ENCODE measurements around the gene RAG1. TPM values are rescaled to one million over a fixed set of nuclear protein-coding genes. Genes with fewer than 3 reads are reported as not detected.
"Not testable (repeated sequence)": the region's sequence is repeated elsewhere in the genome, so short reads cannot be mapped to it uniquely, and the experiment has no call there.

RAG1 gene
- total and polyA plus RNA-seq, 2 donors (not counting 1 experiment from before 2014, with no cell fraction given) = 0.06 to 0.37 TPM

- H4K20me1 ChIP-seq (ENCODE audit: control insufficient read depth, insufficient read depth, low read length, poor library complexity, severe bottlenecking) = no peaks in the 10 kb centered on the region
- ATAC-seq (ENCODE audit: low read depth) = no peak
- TF ChIP-seq, protein P1, sequence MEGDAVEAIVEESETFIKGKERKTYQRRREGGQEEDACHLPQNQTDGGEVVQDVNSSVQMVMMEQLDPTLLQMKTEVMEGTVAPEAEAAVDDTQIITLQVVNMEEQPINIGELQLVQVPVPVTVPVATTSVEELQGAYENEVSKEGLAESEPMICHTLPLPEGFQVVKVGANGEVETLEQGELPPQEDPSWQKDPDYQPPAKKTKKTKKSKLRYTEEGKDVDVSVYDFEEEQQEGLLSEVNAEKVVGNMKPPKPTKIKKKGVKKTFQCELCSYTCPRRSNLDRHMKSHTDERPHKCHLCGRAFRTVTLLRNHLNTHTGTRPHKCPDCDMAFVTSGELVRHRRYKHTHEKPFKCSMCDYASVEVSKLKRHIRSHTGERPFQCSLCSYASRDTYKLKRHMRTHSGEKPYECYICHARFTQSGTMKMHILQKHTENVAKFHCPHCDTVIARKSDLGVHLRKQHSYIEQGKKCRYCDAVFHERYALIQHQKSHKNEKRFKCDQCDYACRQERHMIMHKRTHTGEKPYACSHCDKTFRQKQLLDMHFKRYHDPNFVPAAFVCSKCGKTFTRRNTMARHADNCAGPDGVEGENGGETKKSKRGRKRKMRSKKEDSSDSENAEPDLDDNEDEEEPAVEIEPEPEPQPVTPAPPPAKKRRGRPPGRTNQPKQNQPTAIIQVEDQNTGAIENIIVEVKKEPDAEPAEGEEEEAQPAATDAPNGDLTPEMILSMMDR (IDR thresholded peaks at IDR 0.05) = no peak
- no peak for TF ChIP-seq EZH2 (IDR thresholded peaks at IDR 0.05; ENCODE audit: borderline replicate concordance, insufficient read depth, low read depth, low read length, poor library complexity, severe bottlenecking)
Measured at GRCh38 chr11:36540998-36541397, 26.8 kb upstream of the RAG1 start.

GRCh38 chr11:36550385-36551115 is 17.3 kb upstream of the RAG1 start:
- H3K4me1 ChIP-seq (ENCODE audit: control insufficient read depth in 2 of 2, insufficient read depth in 2 of 2, low read length in 2 of 2) = no peaks in the 10 kb centered on the region
- TF ChIP-seq, protein P1 (IDR thresholded peaks at IDR 0.05) = no peak
- no peak for TF ChIP-seq EZH2 (IDR thresholded peaks at IDR 0.05; ENCODE audit: borderline replicate concordance, insufficient read depth, low read depth, low read length, poor library complexity, severe bottlenecking)
- no peak for DNase-seq
- no peaks in the 10 kb centered on the region for H3K27me3 ChIP-seq (replicated peaks in 1 of 4; ENCODE audit: control extremely low read depth in 1 of 4, control insufficient read depth in 3 of 4, insufficient read depth in 4 of 4, low read length in 3 of 4)
- intact Hi-C loops (cut with micrococcal nuclease) = no loop called here
- H3K27me3 Mint-ChIP-seq = peaks cover 25% of the 10 kb centered on the region
- WGBS (ENCODE audit: insufficient coverage) = no CpG with 5 or more reads among the region's 1 CpG
- no peaks in the 10 kb centered on the region for H3K4me1 Mint-ChIP-seq
- no peaks in the 10 kb centered on the region for H4K20me1 ChIP-seq (ENCODE audit: control insufficient read depth, insufficient read depth, low read length, poor library complexity, severe bottlenecking)
- H3K36me3 ChIP-seq (replicated peaks in 1 of 2; ENCODE audit: control extremely low read depth in 1 of 2, control insufficient read depth in 1 of 2, extremely low read depth in 1 of 2, insufficient read depth in 2 of 2, low read length in 1 of 2) = no peaks in the 10 kb centered on the region
- POLR2A ChIA-PET = no interaction called here
- no peaks in the 10 kb centered on the region for H3K79me2 ChIP-seq (ENCODE audit: control insufficient read depth, insufficient read depth, low read length)
- no peak overlapping the region for H2AFZ ChIP-seq (ENCODE audit: insufficient read depth, low read depth, low read length, poor library complexity, severe bottlenecking)
- no peak overlapping the region for H3K4me2 ChIP-seq (replicated peaks; ENCODE audit: low read depth, low read length, poor library complexity, severe bottlenecking)
- H3K9me3 ChIP-seq (ENCODE audit: control extremely low read depth in 1 of 3, control insufficient read depth in 2 of 3, insufficient read depth in 1 of 3, low read length in 2 of 3) = no peaks in the 10 kb centered on the region
- CTCF ChIA-PET = no interaction called here
- no peak overlapping the region for H3K9ac ChIP-seq (ENCODE audit: low read length)
- H3K27ac Mint-ChIP-seq = no peak overlapping the region
- H3K9me3 Mint-ChIP-seq (ENCODE audit: insufficient read depth) = no peaks in the 10 kb centered on the region
- H3K4me3 Mint-ChIP-seq = no peak overlapping the region
- no peak for ATAC-seq (ENCODE audit: low read depth)
- H3K4me3 ChIP-seq (ENCODE audit: control extremely low read depth in 1 of 5, extremely low read depth in 1 of 5, insufficient read depth in 1 of 5, low read depth in 2 of 5, low read length in 4 of 5) = no peak overlapping the region
- no peak overlapping the region for H3K27ac ChIP-seq (ENCODE audit: low read length in 2 of 2)

More at GRCh38 chr11:36540998-36541397, 26.8 kb upstream of the RAG1 start:
- H3K79me2 ChIP-seq (ENCODE audit: control insufficient read depth, insufficient read depth, low read length) = no peaks in the 10 kb centered on the region
- no peaks in the 10 kb centered on the region for H3K36me3 ChIP-seq (replicated peaks in 1 of 2; ENCODE audit: control extremely low read depth in 1 of 2, control insufficient read depth in 1 of 2, extremely low read depth in 1 of 2, insufficient read depth in 2 of 2, low read length in 1 of 2)
- ChIA-PET POLR2A (no interaction called here), CTCF (no interaction called here)
- H3K27me3 ChIP-seq (replicated peaks in 1 of 4; ENCODE audit: control extremely low read depth in 1 of 4, control insufficient read depth in 3 of 4, insufficient read depth in 4 of 4, low read length in 3 of 4) = no peaks in the 10 kb centered on the region
- H3K4me3 Mint-ChIP-seq = no peak overlapping the region
- H3K9me3 ChIP-seq (ENCODE audit: control extremely low read depth in 1 of 3, control insufficient read depth in 2 of 3, insufficient read depth in 1 of 3, low read length in 2 of 3) = no peaks in the 10 kb centered on the region
- no peak overlapping the region for H3K27ac ChIP-seq (ENCODE audit: low read length in 2 of 2)
- no peaks in the 10 kb centered on the region for H3K4me1 ChIP-seq (ENCODE audit: control insufficient read depth in 2 of 2, insufficient read depth in 2 of 2, low read length in 2 of 2)
- no peaks in the 10 kb centered on the region for H3K9me3 Mint-ChIP-seq (ENCODE audit: insufficient read depth)
- H3K27ac Mint-ChIP-seq = no peak overlapping the region
- H2AFZ ChIP-seq (ENCODE audit: insufficient read depth, low read depth, low read length, poor library complexity, severe bottlenecking) = no peak overlapping the region
- H3K4me3 ChIP-seq (ENCODE audit: control extremely low read depth in 1 of 5, extremely low read depth in 1 of 5, insufficient read depth in 1 of 5, low read depth in 2 of 5, low read length in 4 of 5) = no peak overlapping the region
- intact Hi-C loops (cut with micrococcal nuclease) = no loop called here
- 3% methylated on average over 5 of the region's 6 CpGs for WGBS (ENCODE audit: insufficient coverage)
- no peak overlapping the region for H3K9ac ChIP-seq (ENCODE audit: low read length)
- H3K4me2 ChIP-seq (replicated peaks; ENCODE audit: low read depth, low read length, poor library complexity, severe bottlenecking) = no peak overlapping the region
- peak; percentile 21 for DNase-seq
- no peaks in the 10 kb centered on the region for H3K4me1 Mint-ChIP-seq
- peaks cover 29% of the 10 kb centered on the region for H3K27me3 Mint-ChIP-seq

DNA sequence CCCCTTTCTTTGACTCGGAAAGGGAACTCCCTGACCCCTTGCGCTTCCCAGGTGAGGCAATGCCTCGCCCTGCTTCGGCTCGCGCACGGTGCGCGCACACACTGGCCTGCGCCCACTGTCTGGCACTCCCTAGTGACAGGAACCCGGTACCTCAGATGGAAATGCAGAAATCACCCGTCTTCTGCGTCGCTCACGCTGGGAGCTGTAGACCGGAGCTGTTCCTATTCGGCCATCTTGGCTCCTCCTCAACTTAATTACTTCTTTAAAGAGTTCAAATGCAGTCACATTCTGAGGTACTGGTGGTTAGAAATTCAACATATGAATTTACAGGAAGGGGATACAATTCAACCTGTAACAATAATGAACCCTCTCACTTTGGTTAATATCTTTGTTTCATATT is 10.4 kb upstream of the RAG1 start:
- intact Hi-C loops (cut with micrococcal nuclease); H3K4me3 ChIP-seq (ENCODE audit: control extremely low read depth in 1 of 5, extremely low read depth in 1 of 5, insufficient read depth in 1 of 5, low read depth in 2 of 5, low read length in 4 of 5); DNase-seq: not testable (repeated sequence)

More for the DNA sequence above, 10.4 kb upstream of the RAG1 start:
- H3K27ac Mint-ChIP-seq; H3K36me3 ChIP-seq (replicated peaks in 1 of 2; ENCODE audit: control extremely low read depth in 1 of 2, control insufficient read depth in 1 of 2, extremely low read depth in 1 of 2, insufficient read depth in 2 of 2, low read length in 1 of 2); CTCF ChIA-PET; H3K9me3 ChIP-seq (ENCODE audit: control extremely low read depth in 1 of 3, control insufficient read depth in 2 of 3, insufficient read depth in 1 of 3, low read length in 2 of 3); H3K9me3 Mint-ChIP-seq (ENCODE audit: insufficient read depth); H3K4me1 Mint-ChIP-seq; H2AFZ ChIP-seq (ENCODE audit: insufficient read depth, low read depth, low read length, poor library complexity, severe bottlenecking); H3K79me2 ChIP-seq (ENCODE audit: control insufficient read depth, insufficient read depth, low read length); H3K4me3 Mint-ChIP-seq; H3K9ac ChIP-seq (ENCODE audit: low read length); H3K4me1 ChIP-seq (ENCODE audit: control insufficient read depth in 2 of 2, insufficient read depth in 2 of 2, low read length in 2 of 2); H3K27me3 ChIP-seq (replicated peaks in 1 of 4; ENCODE audit: control extremely low read depth in 1 of 4, control insufficient read depth in 3 of 4, insufficient read depth in 4 of 4, low read length in 3 of 4); ATAC-seq (ENCODE audit: low read depth); H4K20me1 ChIP-seq (ENCODE audit: control insufficient read depth, insufficient read depth, low read length, poor library complexity, severe bottlenecking); H3K4me2 ChIP-seq (replicated peaks; ENCODE audit: low read depth, low read length, poor library complexity, severe bottlenecking); H3K27ac ChIP-seq (ENCODE audit: low read length in 2 of 2); POLR2A ChIA-PET: not testable (repeated sequence)
- peaks cover 17% of the 10 kb centered on the region for H3K27me3 Mint-ChIP-seq
- 100% methylated on average over 5 of the region's 17 CpGs for WGBS (ENCODE audit: insufficient coverage)
